MM.1S (cell line): Measurements from ENCODE around the gene ATP2A3.

Source experiments
- DNase-seq: peaks from one replicate; pipeline ENCODE4 v3.0.0-alpha.2; 2015
- H2AFZ ChIP-seq: fragments of 300-600 bp; sonication (generic); 2 replicates; pipeline ENCODE4 v1.6.0; 2016; ENCODE audit warnings: antibody characterized with exemption, low read length
- H3F3A ChIP-seq: fragments of 300-600 bp; sonication (generic); 2 replicates; pipeline ENCODE4 v1.6.1; 2016; ENCODE audit warnings: mild to moderate bottlenecking, antibody characterized with exemption, low read length, moderate library complexity, mixed read lengths; ENCODE audit not compliant: insufficient read depth
- H3K27ac ChIP-seq: fragments of 300-600 bp; sonication (generic); 2 replicates; pipeline ENCODE4 v1.5.1; 2016; ENCODE audit warnings: mild to moderate bottlenecking, low read length
- H3K27me3 ChIP-seq: fragments of 300-600 bp; sonication (generic); replicated peaks from 2 replicates; pipeline ENCODE4 v1.6.0; 2016; ENCODE audit warnings: low read length; ENCODE audit not compliant: insufficient read depth
- H3K36me3 ChIP-seq: fragments of 300-600 bp; sonication (generic); replicated peaks from 2 replicates; pipeline ENCODE4 v1.6.1; 2016; ENCODE audit warnings: mild to moderate bottlenecking, low read length, mixed read lengths; ENCODE audit not compliant: insufficient read depth
- H3K4me1 ChIP-seq: fragments of 300-600 bp; sonication (generic); 2 replicates; pipeline ENCODE4 v1.6.1; 2016; ENCODE audit warnings: low read length, mixed read lengths
- H3K4me2 ChIP-seq: fragments of 300-600 bp; sonication (generic); 2 replicates; pipeline ENCODE4 v1.6.0; 2016; ENCODE audit warnings: low read depth, low read length
- H3K4me3 ChIP-seq: fragments of 300-600 bp; sonication (generic); 2 replicates; pipeline ENCODE4 v1.5.1; 2016; ENCODE audit warnings: low read length, mixed read lengths
- H3K79me2 ChIP-seq: fragments of 300-600 bp; sonication (generic); 2 replicates; pipeline ENCODE4 v1.6.1; 2016; ENCODE audit warnings: mixed run types, low read length, mixed read lengths
- H3K9ac ChIP-seq: fragments of 300-600 bp; sonication (generic); 2 replicates; pipeline ENCODE4 v1.6.1; 2016; ENCODE audit warnings: low read length, mixed read lengths
- H3K9me2 ChIP-seq: fragments of 300-600 bp; sonication (generic); replicated peaks from 2 replicates; pipeline ENCODE4 v1.6.1; 2016; ENCODE audit warnings: mild to moderate bottlenecking, low read length, mixed read lengths; ENCODE audit not compliant: insufficient read depth
- H3K9me3 ChIP-seq: fragments of 300-600 bp; sonication (generic); replicated peaks from 2 replicates; pipeline ENCODE4 v1.6.1; 2016; ENCODE audit warnings: mild to moderate bottlenecking, low read length, mixed read lengths; ENCODE audit not compliant: insufficient read depth
- H4K20me1 ChIP-seq: fragments of 300-600 bp; sonication (generic); 2 replicates; pipeline ENCODE4 v1.6.1; 2016; ENCODE audit warnings: mild to moderate bottlenecking, low read length, moderate library complexity, mixed read lengths; ENCODE audit not compliant: insufficient read depth
- CTCF ChIP-seq: fragments of 300-600 bp; sonication (generic); IDR thresholded peaks from 2 replicates; pipeline ENCODE4 v1.5.1; 2016; ENCODE audit warnings: antibody characterized with exemption, low read length, mixed read lengths
- EZH2 ChIP-seq: fragments of 300-600 bp; sonication (generic); optimal IDR thresholded peaks from 2 replicates; pipeline ENCODE3; 2017; ENCODE audit warnings: low read depth, mild to moderate bottlenecking, antibody characterized with exemption, low read length, mixed read lengths
- EZH2phosphoT487 ChIP-seq: fragments of 300-600 bp; sonication (generic); IDR thresholded peaks from 2 replicates; pipeline ENCODE4 v1.6.1; 2018; ENCODE audit warnings: antibody characterized with exemption, low read length

ATP2A3 gene

GRCh38 chr17:3983606-3984484 is 19.6 kb upstream of the ATP2A3 start:
- H2AFZ ChIP-seq: no peak overlapping the region

GRCh38 chr17:3982541-3983017 is 18.3 kb upstream of the ATP2A3 start:
- Histone ChIP-seq H3K4me2 (no peak overlapping the region), H3K79me2 (no peaks in the 10 kb centered on the region), H3K9ac (no peak overlapping the region), H3K4me1 (peaks cover 13% of the 10 kb centered on the region), H3K9me3 (no peaks in the 10 kb centered on the region), H3K9me2 (no peaks in the 10 kb centered on the region), H3K36me3 (no peaks in the 10 kb centered on the region), H3F3A (no peaks in the 10 kb centered on the region), H4K20me1 (no peaks in the 10 kb centered on the region), H3K4me3 (no peak overlapping the region), H3K27ac (no peak overlapping the region), H2AFZ (no peak overlapping the region), H3K27me3 (no peaks in the 10 kb centered on the region)
- TF ChIP-seq CTCF (no peak), EZH2 (no peak), EZH2phosphoT487 (no peak)
- no peak for DNase-seq

More at GRCh38 chr17:3983606-3984484, 19.6 kb upstream of the ATP2A3 start:
- no peak overlapping the region for H3K9ac ChIP-seq
- no peaks in the 10 kb centered on the region for H4K20me1 ChIP-seq
- no peak overlapping the region for H3K4me2 ChIP-seq
- H3K9me2 ChIP-seq: no peaks in the 10 kb centered on the region
- no peaks in the 10 kb centered on the region for H3K27me3 ChIP-seq
- H3K36me3 ChIP-seq: no peaks in the 10 kb centered on the region
- no peaks in the 10 kb centered on the region for H3F3A ChIP-seq
- no peak overlapping the region for H3K4me3 ChIP-seq
- no peaks in the 10 kb centered on the region for H3K79me2 ChIP-seq
- no peak for DNase-seq
- H3K27ac ChIP-seq: no peak overlapping the region
- TF ChIP-seq EZH2 (no peak), CTCF (no peak), EZH2phosphoT487 (no peak)
- H3K4me1 ChIP-seq: peaks cover 13% of the 10 kb centered on the region
- H3K9me3 ChIP-seq: no peaks in the 10 kb centered on the region

DNA sequence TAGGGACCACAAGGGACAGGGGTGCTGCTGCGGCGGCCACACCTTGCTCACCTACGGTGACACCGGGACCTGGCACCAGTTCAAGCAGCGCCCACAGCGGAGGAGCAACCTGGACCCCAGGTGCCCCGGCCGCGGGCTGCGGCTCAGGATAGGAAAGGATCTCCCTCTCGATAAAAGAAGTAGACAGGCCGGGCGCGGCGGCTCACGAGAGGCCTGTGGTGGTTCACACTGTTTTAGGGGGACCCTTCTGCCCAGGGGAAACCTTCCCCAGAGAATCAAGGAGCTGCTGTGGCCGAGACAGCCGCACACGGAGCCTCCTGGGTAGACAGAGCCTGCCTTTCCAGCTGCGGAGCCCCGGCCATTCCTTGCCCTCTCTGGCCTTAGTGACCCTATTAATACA is 17.9 kb upstream of the ATP2A3 start:
- Histone ChIP-seq H3K9me2 (no peaks in the 10 kb centered on the region), H3K4me3 (no peak overlapping the region), H3K27me3 (no peaks in the 10 kb centered on the region), H3K27ac (no peak overlapping the region), H3K4me2 (no peak overlapping the region), H3K9me3 (no peaks in the 10 kb centered on the region), H3K79me2 (no peaks in the 10 kb centered on the region), H3K9ac (no peak overlapping the region), H3K4me1 (peaks cover 13% of the 10 kb centered on the region), H4K20me1 (no peaks in the 10 kb centered on the region), H2AFZ (no peak overlapping the region), H3F3A (no peaks in the 10 kb centered on the region), H3K36me3 (no peaks in the 10 kb centered on the region)
- DNase-seq: no peak
- no peak for TF ChIP-seq EZH2
- no peak for TF ChIP-seq CTCF
- TF ChIP-seq EZH2phosphoT487: no peak
